Activated T-cell treated with anti-CD3 and anti-CD28 coated beads, Interleukin-2, amount 50 U/mL, for 1 hour (primary cell): Measurements from ENCODE around the gene DNPEP.

Experiments
- DNase-seq: peaks from one replicate; pipeline ENCODE4 v3.0.0-alpha.2; 2020

DNPEP gene

GRCh38 chr2:219387306-219388120 is at the start of gene DNPEP:
Gene DNPEP (minus strand): TSS chr2:219387912. CDS start chr2:219387794, 118 bp downstream.
- peak; percentile 98 for DNase-seq

- DNase-seq: no peak
These were observed 49.4 kb upstream of the DNPEP start for GRCh38 chr2:219437141-219437540.

DNA sequence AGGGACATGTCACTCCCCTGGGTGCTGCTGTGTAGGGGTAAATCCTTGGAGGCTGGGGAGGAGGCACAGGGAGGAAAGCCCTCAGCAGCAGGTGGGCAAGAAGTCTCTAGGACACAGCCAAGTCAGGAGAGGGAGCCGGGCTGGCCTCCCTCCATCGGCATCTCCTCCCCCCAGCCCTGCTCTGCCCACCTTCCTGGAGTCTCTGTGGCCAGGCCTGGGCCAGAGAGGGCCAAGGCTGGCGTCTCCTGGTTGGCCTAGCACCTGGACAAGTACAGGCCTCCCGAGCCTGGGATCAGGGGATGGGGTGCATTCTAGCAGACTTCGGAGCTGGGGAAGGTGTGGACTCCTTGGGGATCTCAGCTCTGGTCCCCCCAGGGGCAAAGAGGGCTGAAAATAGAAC is 48.8 kb upstream of the DNPEP start:
- DNase-seq: no peak

DNA sequence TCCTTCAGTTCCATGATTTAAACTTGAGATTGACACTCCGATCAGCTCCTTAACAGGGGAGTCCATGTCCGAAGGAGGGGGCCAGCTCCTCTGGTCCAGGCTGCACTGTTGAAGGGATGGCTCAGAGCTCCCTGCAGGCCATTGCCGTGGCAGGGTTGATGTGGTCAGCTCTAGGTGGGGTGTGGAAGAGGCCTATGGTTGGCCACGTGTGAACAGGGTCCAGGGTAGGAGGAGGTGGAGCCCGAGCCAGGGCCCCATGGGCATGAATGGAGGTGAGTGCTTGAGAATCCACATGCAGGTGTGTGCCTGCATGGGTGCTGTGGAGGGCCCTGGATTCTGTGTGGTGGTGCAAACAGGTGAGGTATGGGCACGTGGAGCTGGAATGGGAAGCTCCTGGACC is 48.0 kb upstream of the DNPEP start:
- DNase-seq: no peak

- no peak for DNase-seq
These were observed 47.2 kb upstream of the DNPEP start, which contains the start of gene SPEG for GRCh38 chr2:219434718-219435525. Gene SPEG (plus strand): TSS chr2:219434843. CDS start chr2:219434978, 135 bp downstream.

DNA sequence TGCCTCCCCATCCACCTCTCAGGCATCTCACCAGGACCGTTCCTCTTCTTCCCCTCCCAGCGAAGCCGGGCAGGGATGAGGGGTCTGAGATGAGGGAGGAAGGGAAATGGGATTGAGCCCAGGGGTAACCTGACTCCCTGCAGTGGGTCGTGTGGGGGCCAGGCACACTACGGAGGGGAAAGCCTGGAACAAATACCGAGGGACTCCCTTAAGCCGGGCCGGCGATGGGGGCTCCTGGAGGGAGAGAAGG is 46.7 kb upstream of the DNPEP start:
- DNase-seq: no peak

GRCh38 chr2:219433666-219434467 is 46.2 kb upstream of the DNPEP start:
- DNase-seq: no peak

GRCh38 chr2:219430633-219431615 is 43.2 kb upstream of the DNPEP start:
- no peak for DNase-seq

GRCh38 chr2:219429958-219430606 is 42.4 kb upstream of the DNPEP start:
- DNase-seq: no peak

DNA sequence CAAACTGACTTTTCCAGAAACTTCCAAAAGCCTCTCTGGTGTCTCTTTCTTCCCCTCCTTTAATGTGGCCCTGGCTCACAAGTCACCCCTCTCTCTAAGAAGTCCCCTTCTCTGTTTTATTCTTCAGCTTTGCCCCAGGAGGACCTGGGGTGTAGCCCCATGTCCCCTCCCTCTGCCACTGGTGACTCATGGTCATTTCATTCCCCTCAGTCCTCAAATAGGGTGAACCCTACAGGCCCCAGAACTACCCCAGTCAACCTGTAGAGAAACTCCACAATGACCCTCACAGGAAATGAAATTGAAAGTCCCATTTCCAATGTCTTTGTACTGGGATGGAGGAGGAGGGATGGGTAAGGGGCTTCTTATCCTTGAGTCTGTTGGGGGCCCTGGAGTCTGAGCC is 40.8 kb upstream of the DNPEP start:
- no peak for DNase-seq

- no peak for DNase-seq
These were observed 38.9 kb upstream of the DNPEP start for GRCh38 chr2:219426534-219427136.

DNA sequence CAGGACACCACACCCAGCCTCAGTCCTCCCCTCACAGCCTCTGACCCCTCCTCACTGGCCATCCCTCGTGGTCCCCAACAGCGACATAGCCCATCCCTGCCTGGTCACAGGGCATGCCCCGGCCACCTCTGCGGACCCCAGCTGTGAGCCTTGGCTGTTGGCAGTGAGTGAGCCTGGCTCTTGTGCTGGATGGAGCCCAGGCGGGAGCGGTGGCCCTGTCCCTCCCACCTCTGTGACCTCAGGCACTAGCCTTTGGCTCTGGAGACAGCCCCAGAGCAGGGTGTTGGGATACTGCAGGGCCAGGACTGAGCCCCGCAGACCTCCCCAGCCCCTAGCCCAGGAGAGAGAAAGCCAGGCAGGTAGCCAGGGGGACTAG is 38.3 kb upstream of the DNPEP start:
- DNase-seq: no peak

DNA sequence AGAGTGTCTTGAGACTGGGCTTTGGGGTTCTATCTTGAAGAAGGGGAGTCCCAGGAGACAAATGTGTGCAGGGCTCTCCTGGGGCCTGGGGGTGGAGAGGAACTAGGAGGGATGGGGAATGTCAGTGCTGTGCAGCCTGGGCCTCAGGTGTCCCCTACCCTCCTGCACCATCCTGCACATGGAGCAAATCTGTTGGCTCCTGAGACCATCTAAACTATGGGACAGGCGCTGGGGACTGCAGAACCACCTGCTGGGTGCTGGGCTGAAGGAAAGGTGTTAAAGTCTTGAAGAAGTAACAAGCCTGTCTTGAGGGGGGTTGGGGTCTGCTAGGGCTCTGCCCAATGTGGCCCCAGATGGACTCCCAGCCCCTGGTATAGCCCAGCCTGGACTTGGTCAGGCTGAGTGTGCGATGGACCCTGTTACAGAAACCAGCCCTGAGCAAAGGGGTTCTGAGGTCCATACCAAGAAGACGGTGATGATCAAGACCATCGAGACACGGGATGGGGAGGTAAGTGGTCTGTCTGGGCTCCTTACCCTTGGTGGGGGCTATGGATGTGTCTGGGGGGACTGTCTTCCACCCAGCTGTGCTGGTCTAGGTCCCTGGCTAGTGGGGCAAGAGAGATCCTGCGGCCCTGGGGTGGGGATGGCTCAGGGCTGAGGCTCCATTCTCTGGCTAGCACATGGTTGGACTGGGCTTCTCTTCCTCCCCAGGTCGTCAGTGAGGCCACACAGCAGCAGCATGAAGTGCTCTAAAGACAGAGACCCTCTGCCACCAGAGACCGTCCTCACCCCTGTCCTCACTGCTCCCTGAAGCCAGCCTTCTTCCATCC is 37.7 kb upstream of the DNPEP start:
- no peak for DNase-seq

DNA sequence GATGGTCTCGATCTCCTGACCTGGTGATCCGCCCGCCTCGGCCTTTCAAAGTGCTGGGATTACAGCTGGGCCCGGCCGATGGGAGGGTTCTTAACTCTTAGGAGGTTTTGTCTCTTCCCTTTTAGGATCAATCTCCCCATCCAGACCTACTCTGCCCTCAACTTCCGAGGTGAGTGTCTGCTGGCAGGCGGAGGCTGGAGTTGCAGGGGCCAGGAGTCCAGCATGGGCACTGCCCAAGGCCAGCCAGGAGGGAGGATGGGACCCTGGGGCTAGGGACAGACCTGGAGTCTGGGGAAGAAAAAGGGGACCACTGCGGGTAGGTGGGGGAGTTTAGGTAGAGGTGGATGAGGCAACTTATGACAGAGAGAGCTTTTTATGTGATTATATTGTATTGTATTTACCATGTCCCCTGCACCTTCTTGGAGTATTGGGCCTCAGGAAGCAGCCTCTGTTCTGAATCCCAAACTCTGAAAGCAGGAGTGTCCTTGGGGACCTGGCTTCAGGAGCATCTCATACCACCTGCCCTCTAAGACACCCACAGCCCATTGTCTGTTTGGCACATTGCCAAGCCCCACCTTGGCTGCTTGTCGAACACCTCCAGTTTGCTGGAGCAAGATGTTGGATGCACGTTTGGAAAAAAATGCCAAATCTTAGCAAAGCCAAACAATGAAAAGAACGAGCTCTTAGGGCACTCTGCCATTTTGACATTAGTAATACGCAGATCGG is 36.1 kb upstream of the DNPEP start:
- DNase-seq: no peak

DNA sequence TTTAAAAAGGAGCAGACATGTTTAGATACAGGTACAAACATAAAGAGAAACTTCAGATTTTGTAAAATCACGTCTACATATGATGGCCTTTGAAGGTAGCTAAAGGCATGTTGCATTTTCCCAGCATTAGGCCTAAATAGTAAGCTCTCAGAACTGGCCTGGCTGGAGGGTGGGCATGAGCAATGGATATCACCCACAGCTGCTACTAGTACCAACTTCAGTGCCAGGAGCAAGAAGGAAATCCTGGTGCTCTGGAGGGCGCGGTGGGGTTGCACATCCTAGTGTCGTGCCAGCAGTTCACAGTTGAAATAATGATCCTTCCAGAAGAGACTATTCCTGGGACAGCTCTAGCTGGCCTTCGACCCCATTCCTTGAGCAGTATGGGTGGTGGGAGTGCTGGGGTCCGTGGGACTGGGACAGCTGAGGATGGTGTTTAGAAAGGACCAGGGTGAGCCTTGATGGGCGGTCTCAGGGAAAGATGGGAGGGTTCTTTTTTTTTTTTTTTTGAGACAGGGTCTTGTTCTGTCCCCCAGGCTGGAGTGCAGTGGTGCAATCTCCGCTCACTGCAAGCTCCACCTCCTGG is 35.3 kb upstream of the DNPEP start:
- no peak for DNase-seq

- no peak for DNase-seq
These were observed 33.6 kb upstream of the DNPEP start for GRCh38 chr2:219421323-219421722.

DNA sequence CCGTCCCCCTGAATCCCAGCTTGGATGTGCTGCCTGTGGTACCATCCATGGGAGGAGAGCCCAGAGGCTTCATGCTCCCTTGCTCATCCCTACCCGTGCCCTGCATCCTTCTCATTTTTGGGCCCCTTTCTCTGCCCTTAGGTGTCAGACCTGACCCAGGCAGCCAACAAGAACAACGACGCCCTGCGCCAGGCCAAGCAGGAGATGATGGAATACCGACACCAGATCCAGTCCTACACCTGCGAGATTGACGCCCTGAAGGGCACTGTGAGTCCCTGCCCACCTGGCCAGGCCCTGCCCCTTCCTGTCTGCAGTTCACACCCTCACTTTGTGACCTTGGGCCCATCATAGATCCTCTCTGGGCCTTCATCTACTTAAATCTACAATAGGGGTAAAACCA is 33.0 kb upstream of the DNPEP start:
- DNase-seq: no peak

DNA sequence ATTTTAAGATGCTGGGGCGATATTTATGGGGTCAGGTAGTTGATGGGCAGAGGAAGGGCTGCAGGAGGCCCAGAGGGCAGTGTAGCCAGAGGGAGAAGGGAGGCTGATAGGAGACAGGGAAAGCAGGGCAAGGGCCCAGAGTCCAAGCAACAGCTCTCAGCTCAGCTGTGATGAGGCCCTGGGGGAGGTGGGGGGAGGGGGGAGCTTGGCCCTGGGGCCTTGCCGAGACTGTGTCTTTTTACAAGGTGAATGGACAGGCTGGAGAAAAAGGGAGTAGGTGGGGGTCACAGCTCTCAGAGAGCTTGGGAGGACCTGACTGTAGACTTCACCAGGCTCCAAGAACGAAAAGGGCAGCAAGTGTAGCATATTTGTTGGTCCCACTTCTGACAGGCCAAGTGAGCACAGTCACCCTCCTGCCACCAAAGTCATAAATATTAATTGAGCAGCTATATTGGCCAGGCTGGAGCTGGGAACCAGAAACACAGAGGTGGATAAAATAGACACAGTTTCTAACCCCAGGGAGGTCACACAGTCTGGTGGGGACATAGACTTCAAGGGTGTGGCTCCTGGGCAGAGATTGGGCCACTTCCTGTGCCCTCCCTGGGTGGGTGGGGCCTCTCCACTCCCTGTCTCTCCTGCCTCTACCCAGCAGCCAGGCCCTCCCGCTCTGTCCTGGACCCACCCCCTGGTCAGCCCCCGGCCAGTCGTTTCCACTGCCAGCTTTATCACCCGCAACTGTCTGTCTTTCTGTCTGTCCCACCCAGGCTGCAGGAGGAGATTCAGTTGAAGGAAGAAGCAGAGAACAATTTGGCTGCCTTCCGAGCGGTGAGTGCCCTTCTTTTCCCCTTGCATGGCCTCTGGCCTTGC is 31.9 kb upstream of the DNPEP start:
- no peak for DNase-seq

GRCh38 chr2:219419012-219419324 is 31.3 kb upstream of the DNPEP start:
- no peak for DNase-seq
